Activated naive CD8-positive, alpha-beta T cell treated with anti-CD3 and anti-CD28 coated beads, Interleukin-2, amount 10 ng/mL, durations not matched to agents 7 days and 5 days (primary cell): ENCODE results near the gene PACS2. TPM values are rescaled to one million over a fixed set of nuclear protein-coding genes. Genes with fewer than 3 reads are reported as not detected.

ENCODE experiments used
- ATAC-seq: fragments of 150-1000 bp; cut with Tn5 transposase; one replicate; pipeline ENCODE4 v1.10.0; 2021; ENCODE audit warnings: low read depth, moderate library complexity
- POLR2A ChIA-PET: fragments of 350-600 bp; sonication (Branson Sonifier 250); formaldehyde crosslinking; loops from one replicate; lab custom pipeline; 2021; ENCODE audit warnings: antibody characterized with exemption; lab: Charles Lee
- DNase-seq: peaks from one replicate; pipeline ENCODE4 v3.0.0; 2021
- H3K27ac Mint-ChIP-seq: one replicate; pipeline ENCODE4 v1.8.0; 2022; ENCODE audit warnings: mild to moderate bottlenecking, mixed read lengths
- H3K27me3 Mint-ChIP-seq: one replicate; pipeline ENCODE4 v1.8.0; 2022; ENCODE audit warnings: mild to moderate bottlenecking, moderate library complexity, mixed read lengths
- H3K36me3 Mint-ChIP-seq: one replicate; pipeline ENCODE4 v1.8.0; 2021; ENCODE audit warnings: mild to moderate bottlenecking, mixed read lengths
- H3K4me1 Mint-ChIP-seq: one replicate; pipeline ENCODE4 v1.8.0; 2021; ENCODE audit warnings: mixed read lengths
- H3K4me3 Mint-ChIP-seq: one replicate; pipeline ENCODE4 v1.8.0; 2022; ENCODE audit warnings: mild to moderate bottlenecking, moderate library complexity, mixed read lengths
- H3K9me3 Mint-ChIP-seq: one replicate; pipeline ENCODE4 v1.8.0; 2021; ENCODE audit warnings: mixed read lengths
- total RNA-seq, 2 experiments: library from RNA; stranded (reverse); gene quantifications; one replicate each; pipeline ENCODE4 v1.2.3, GENCODE V29; 2021

Gene PACS2
- total RNA-seq, 2 experiments from 2014 or later, result 51.6 to 54.7 TPM

GRCh38 chr14:105389976-105390848 lies 75.7 kb downstream of the PACS2 start:
- Mint-ChIP-seq H3K9me3 (no peaks in the 10 kb centered on the region), H3K36me3 (no peaks in the 10 kb centered on the region), H3K4me1 (peaks cover 6% of the 10 kb centered on the region), H3K27me3 (no peaks in the 10 kb centered on the region), H3K4me3 (peak overlapping the region; percentile 25), H3K27ac (peak overlapping the region; percentile 71)
- DNase-seq (no peak), ATAC-seq (peak; percentile 66)
- POLR2A ChIA-PET, result interaction anchor here (0.9 kb wide), 1 partner anchor 14 kb away, joined by 3 read pairs; no protein-coding TSS in a partner anchor

- no peaks in the 10 kb centered on the region for H3K27me3 Mint-ChIP-seq
- H3K4me1 Mint-ChIP-seq, result peaks cover 6% of the 10 kb centered on the region
- H3K4me3 Mint-ChIP-seq, result no peak overlapping the region
- no peak overlapping the region for H3K27ac Mint-ChIP-seq
- ATAC-seq (no peak), DNase-seq (no peak)
- H3K9me3 Mint-ChIP-seq, result no peaks in the 10 kb centered on the region
- POLR2A ChIA-PET, result no interaction called here
- H3K36me3 Mint-ChIP-seq, result no peaks in the 10 kb centered on the region
Observed at GRCh38 chr14:105390849-105391500, 76.4 kb downstream of the PACS2 start.

GRCh38 chr14:105391541-105391940 lies 77.0 kb downstream of the PACS2 start:
- Mint-ChIP-seq H3K9me3 (no peaks in the 10 kb centered on the region), H3K4me3 (no peak overlapping the region), H3K4me1 (peaks cover 6% of the 10 kb centered on the region), H3K27ac (no peak overlapping the region), H3K27me3 (no peaks in the 10 kb centered on the region), H3K36me3 (no peaks in the 10 kb centered on the region)
- ATAC-seq (no peak), DNase-seq (no peak)
- POLR2A ChIA-PET, result no interaction called here

- no peaks in the 10 kb centered on the region for H3K27me3 Mint-ChIP-seq
- H3K36me3 Mint-ChIP-seq, result no peaks in the 10 kb centered on the region
- POLR2A ChIA-PET, result no interaction called here
- no peak overlapping the region for H3K27ac Mint-ChIP-seq
- no peak for ATAC-seq
- H3K4me1 Mint-ChIP-seq, result peaks cover 8% of the 10 kb centered on the region
- H3K4me3 Mint-ChIP-seq, result no peak overlapping the region
- no peak for DNase-seq
- no peaks in the 10 kb centered on the region for H3K9me3 Mint-ChIP-seq
Observed at GRCh38 chr14:105392131-105393090, 77.9 kb downstream of the PACS2 start.

GRCh38 chr14:105393151-105393550 lies 78.6 kb downstream of the PACS2 start:
- H3K4me3 Mint-ChIP-seq, result no peak overlapping the region
- ATAC-seq (no peak), DNase-seq (no peak)
- POLR2A ChIA-PET, result no interaction called here
- H3K36me3 Mint-ChIP-seq, result no peaks in the 10 kb centered on the region
- H3K9me3 Mint-ChIP-seq, result no peaks in the 10 kb centered on the region
- H3K4me1 Mint-ChIP-seq, result peaks cover 13% of the 10 kb centered on the region
- no peak overlapping the region for H3K27ac Mint-ChIP-seq
- H3K27me3 Mint-ChIP-seq, result no peaks in the 10 kb centered on the region

- H3K27ac Mint-ChIP-seq, result no peak overlapping the region
- no peak for DNase-seq
- peaks cover 4% of the 10 kb centered on the region for H3K36me3 Mint-ChIP-seq
- H3K27me3 Mint-ChIP-seq, result no peaks in the 10 kb centered on the region
- H3K4me3 Mint-ChIP-seq, result no peak overlapping the region
- POLR2A ChIA-PET, result no interaction called here
- peaks cover 17% of the 10 kb centered on the region for H3K4me1 Mint-ChIP-seq
- H3K9me3 Mint-ChIP-seq, result no peaks in the 10 kb centered on the region
- no peak for ATAC-seq
Observed at GRCh38 chr14:105394714-105395537, 80.4 kb downstream of the PACS2 start.

- peaks cover 4% of the 10 kb centered on the region for H3K9me3 Mint-ChIP-seq
- H3K36me3 Mint-ChIP-seq, result peaks cover 9% of the 10 kb centered on the region
- no peak for ATAC-seq
Observed at GRCh38 chr14:105395538-105395854, 80.9 kb downstream of the PACS2 start.

GRCh38 chr14:105397350-105397931 lies 82.9 kb downstream of the PACS2 start:
- H3K4me1 Mint-ChIP-seq, result peaks cover 16% of the 10 kb centered on the region
- POLR2A ChIA-PET, result interaction anchor here (0.9 to 2.1 kb wide), 3 partner anchors 24 to 93 kb away, joined by 4 to 10 read pairs (median 5); no protein-coding TSS in a partner anchor
- DNase-seq (no peak), ATAC-seq (no peak)
- H3K27me3 Mint-ChIP-seq, result no peaks in the 10 kb centered on the region
- H3K9me3 Mint-ChIP-seq, result peaks cover 12% of the 10 kb centered on the region
- peak overlapping the region; percentile 23 for H3K4me3 Mint-ChIP-seq
- H3K36me3 Mint-ChIP-seq, result peaks cover 26% of the 10 kb centered on the region
- H3K27ac Mint-ChIP-seq, result peak overlapping the region; percentile 76

More at GRCh38 chr14:105395538-105395854, 80.9 kb downstream of the PACS2 start:
- no peaks in the 10 kb centered on the region for H3K27me3 Mint-ChIP-seq
- no peak overlapping the region for H3K27ac Mint-ChIP-seq
- POLR2A ChIA-PET, result no interaction called here
- no peak for DNase-seq
- H3K4me3 Mint-ChIP-seq, result no peak overlapping the region
- peaks cover 15% of the 10 kb centered on the region for H3K4me1 Mint-ChIP-seq

- H3K27me3 Mint-ChIP-seq, result no peaks in the 10 kb centered on the region
Observed at GRCh38 chr14:105398044-105398725, 83.6 kb downstream of the PACS2 start, which contains the start of gene TEX22. TSS of gene TEX22 (plus strand) at chr14:105398538. CDS start at chr14:105399341, 803 bp downstream.

GRCh38 chr14:105398726-105399465 lies 84.3 kb downstream of the PACS2 start:
- Mint-ChIP-seq H3K4me3 (peak overlapping the region; percentile 93), H3K9me3 (peaks cover 12% of the 10 kb centered on the region), H3K27me3 (no peaks in the 10 kb centered on the region), H3K36me3 (peaks cover 26% of the 10 kb centered on the region), H3K27ac (peak overlapping the region; percentile 92), H3K4me1 (peaks cover 17% of the 10 kb centered on the region)
- DNase-seq, result peak; percentile 72
- POLR2A ChIA-PET, result interaction anchor here (0.6 to 2.1 kb wide), 7 partner anchors 8 to 91 kb away, joined by 3 to 10 read pairs (median 5); no protein-coding TSS in a partner anchor
- ATAC-seq, result peak; percentile 65

More at GRCh38 chr14:105398044-105398725, 83.6 kb downstream of the PACS2 start, which contains the start of gene TEX22:
- DNase-seq (peak; percentile 98), ATAC-seq (peak; percentile 83)
- peak within 1 kb of the TSS; percentile 92 for H3K27ac Mint-ChIP-seq
- H3K4me1 Mint-ChIP-seq, result peaks cover 17% of the 10 kb centered on the region
- POLR2A ChIA-PET, result interaction anchor here (0.9 to 2.1 kb wide), 7 partner anchors 9 to 92 kb away, joined by 3 to 10 read pairs (median 5); no protein-coding TSS in a partner anchor
- H3K9me3 Mint-ChIP-seq, result peaks cover 12% of the 10 kb centered on the region
- peaks cover 26% of the 10 kb centered on the region for H3K36me3 Mint-ChIP-seq
- peak within 1 kb of the TSS; percentile 93 for H3K4me3 Mint-ChIP-seq

- peak overlapping the region; percentile 92 for H3K27ac Mint-ChIP-seq
- POLR2A ChIA-PET, result interaction anchor here (1.0 to 1.9 kb wide), 4 partner anchors 8 to 83 kb away, joined by 5 to 7 read pairs (median 6); no protein-coding TSS in a partner anchor
- ATAC-seq (no peak), DNase-seq (no peak)
- H3K9me3 Mint-ChIP-seq, result peaks cover 12% of the 10 kb centered on the region
- H3K36me3 Mint-ChIP-seq, result peaks cover 27% of the 10 kb centered on the region
- peaks cover 23% of the 10 kb centered on the region for H3K4me1 Mint-ChIP-seq
- H3K27me3 Mint-ChIP-seq, result no peaks in the 10 kb centered on the region
- peak overlapping the region; percentile 93 for H3K4me3 Mint-ChIP-seq
Observed at GRCh38 chr14:105399466-105399775, 84.9 kb downstream of the PACS2 start.
